Measurements from ENCODE around the gene PHKG2. TPM values are rescaled to one million over a fixed set of nuclear protein-coding genes. Genes with fewer than 3 reads are reported as not detected.

PHKG2 gene
- total and polyA plus RNA-seq, 2 donors from 2014 or later = 27.8 to 34.9 TPM

- FAIRE-seq = no peak
- no peak overlapping the region for H3K4me3 ChIP-seq (ENCODE audit: low read length in 3 of 3)
- TF ChIP-seq CTCF (IDR thresholded peaks at IDR 0.05; ENCODE audit: borderline replicate concordance, extremely low read depth, insufficient read depth) = no peak
- intact Hi-C loops (cut with DNase I) = no loop called here
- no peaks in the 10 kb centered on the region for H3K9me3 ChIP-seq (ENCODE audit: control insufficient read depth in 2 of 3, insufficient read depth in 1 of 3, low read length in 3 of 3)
- no peak overlapping the region for H3K27ac ChIP-seq (ENCODE audit: low read depth in 2 of 2, low read length in 2 of 2)
- DNase-seq = no peak
- no peak overlapping the region for H3K9ac ChIP-seq (ENCODE audit: low read length in 3 of 3)
- peaks cover 0 to 14% (median 12%) of the 10 kb centered on the region in 3 donors for H3K36me3 ChIP-seq (ENCODE audit: control insufficient read depth in 2 of 3, insufficient read depth in 3 of 3, low read length in 3 of 3)
- H3K4me1 ChIP-seq (ENCODE audit: control insufficient read depth in 2 of 3, insufficient read depth in 2 of 3, low read depth in 1 of 3, low read length in 3 of 3) = no peaks in the 10 kb centered on the region
- H3K27me3 ChIP-seq (ENCODE audit: control insufficient read depth, insufficient read depth, low read length) = no peaks in the 10 kb centered on the region
Measured at GRCh38 chr16:30753596-30753995, 5.4 kb downstream of the PHKG2 start.

GRCh38 chr16:30755955-30756780 lies 7.9 kb downstream of the PHKG2 start:
- no peaks in the 10 kb centered on the region for H3K9me3 ChIP-seq (ENCODE audit: control insufficient read depth in 2 of 3, insufficient read depth in 1 of 3, low read length in 3 of 3)
- intact Hi-C loops (cut with DNase I) = no loop called here
- no peak for FAIRE-seq
- peaks cover 0 to 7% (median 0%) of the 10 kb centered on the region in 3 donors for H3K4me1 ChIP-seq (ENCODE audit: control insufficient read depth in 2 of 3, insufficient read depth in 2 of 3, low read depth in 1 of 3, low read length in 3 of 3)
- TF ChIP-seq CTCF (IDR thresholded peaks at IDR 0.05; ENCODE audit: borderline replicate concordance, extremely low read depth, insufficient read depth) = no peak
- H3K27me3 ChIP-seq (ENCODE audit: control insufficient read depth, insufficient read depth, low read length) = no peaks in the 10 kb centered on the region
- DNase-seq = peak in 2 of 5 donors; percentile 23 to 49
- H3K27ac ChIP-seq (ENCODE audit: low read depth in 2 of 2, low read length in 2 of 2) = no peak overlapping the region
- no peak overlapping the region for H3K4me3 ChIP-seq (ENCODE audit: low read length in 3 of 3)
- H3K36me3 ChIP-seq (ENCODE audit: control insufficient read depth in 2 of 3, insufficient read depth in 3 of 3, low read length in 3 of 3) = peaks cover 0 to 14% (median 12%) of the 10 kb centered on the region in 3 donors
- H3K9ac ChIP-seq (ENCODE audit: low read length in 3 of 3) = no peak overlapping the region

- intact Hi-C loops (cut with DNase I) = no loop called here
- no peak for DNase-seq
- Histone ChIP-seq H3K27me3 (ENCODE audit: control insufficient read depth, insufficient read depth, low read length) (no peaks in the 10 kb centered on the region), H3K27ac (ENCODE audit: low read depth in 2 of 2, low read length in 2 of 2) (no peak overlapping the region), H3K9ac (ENCODE audit: low read length in 3 of 3) (no peak overlapping the region), H3K9me3 (ENCODE audit: control insufficient read depth in 2 of 3, insufficient read depth in 1 of 3, low read length in 3 of 3) (no peaks in the 10 kb centered on the region), H3K4me3 (ENCODE audit: low read length in 3 of 3) (no peak overlapping the region), H3K4me1 (ENCODE audit: control insufficient read depth in 2 of 3, insufficient read depth in 2 of 3, low read depth in 1 of 3, low read length in 3 of 3) (peaks cover 0 to 7% (median 0%) of the 10 kb centered on the region in 3 donors), H3K36me3 (ENCODE audit: control insufficient read depth in 2 of 3, insufficient read depth in 3 of 3, low read length in 3 of 3) (peaks cover 0 to 14% (median 7%) of the 10 kb centered on the region in 3 donors)
- no peak for TF ChIP-seq CTCF (IDR thresholded peaks at IDR 0.05; ENCODE audit: borderline replicate concordance, extremely low read depth, insufficient read depth)
- no peak for FAIRE-seq
Measured at GRCh38 chr16:30756781-30757100, 8.5 kb downstream of the PHKG2 start.

Data from kidney (tissue), 14 donors.